ENCODE measurements around the gene DNAH12. TPM values are rescaled to one million over a fixed set of nuclear protein-coding genes. Genes with fewer than 3 reads are reported as not detected.
"Not testable (repeated sequence)": the region's sequence is repeated elsewhere in the genome, so short reads cannot be mapped to it uniquely, and the experiment has no call there.

The DNAH12 gene
- total RNA-seq, 5 donors from 2014 or later (not counting 1 experiment from before 2014, with no cell fraction given): 0.12 to 0.39 (median 0.25) TPM

DNA sequence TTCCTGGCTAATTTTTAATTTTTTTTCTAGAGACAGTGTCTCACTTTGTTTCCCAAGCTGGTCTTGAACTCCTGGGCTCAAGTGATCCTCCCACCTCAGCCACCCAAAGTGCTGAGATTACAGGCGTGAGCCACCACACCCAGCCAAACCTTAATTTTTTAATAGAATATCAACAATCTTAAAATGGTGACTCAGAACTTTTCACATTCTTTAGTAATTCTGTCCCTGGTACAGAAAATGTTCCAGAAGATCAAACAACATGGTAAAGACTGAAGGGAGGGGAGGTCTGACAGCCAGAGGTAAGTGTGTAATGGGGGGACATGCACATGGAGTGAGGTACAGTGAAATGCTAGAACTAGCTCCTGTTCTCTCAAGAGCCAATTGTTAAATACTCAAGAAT, 38.2 kb downstream of the DNAH12 start:
- Histone ChIP-seq H3K4me1 (ENCODE audit: control insufficient read depth in 1 of 2, extremely low read depth in 1 of 2, insufficient read depth in 2 of 2, low read length in 2 of 2) (no peaks in the 10 kb centered on the region), H3K9me3 (no peaks in the 10 kb centered on the region), H3K27me3 (replicated peaks in 1 of 2; ENCODE audit: control insufficient read depth in 2 of 2, extremely low read depth in 1 of 2, insufficient read depth in 2 of 2, low read length in 1 of 2) (peaks cover 0 to 7% of the 10 kb centered on the region in 2 experiments), H3K36me3 (ENCODE audit: control insufficient read depth in 2 of 2, extremely low read depth in 1 of 2, insufficient read depth in 1 of 2, low read length in 1 of 2) (no peaks in the 10 kb centered on the region), H3K4me3 (ENCODE audit: control insufficient read depth in 1 of 2, extremely low read depth in 1 of 2, low read length in 1 of 2) (no peak overlapping the region), H3K27ac (ENCODE audit: low read length) (no peak overlapping the region)
- DNase-seq (no peak), ATAC-seq (replicated peaks in 1 of 4) (no peak)
- Mint-ChIP-seq H3K9me3 (no peaks in the 10 kb centered on the region), H3K27ac (no peak overlapping the region), H3K36me3 (no peaks in the 10 kb centered on the region), H3K4me3 (no peak overlapping the region), H3K4me1 (no peaks in the 10 kb centered on the region), H3K27me3 (peaks cover 1 to 9% of the 10 kb centered on the region in 2 donors)
- no CpG with 5 or more reads among the region's 1 CpG for WGBS (ENCODE audit: insufficient coverage)
- ChIA-PET CTCF (no interaction called here), POLR2A (interaction anchor here in 1 of 2 donors (0.6 kb wide), 1 partner anchor 231 kb away, joined by 11 read pairs; no protein-coding TSS in a partner anchor)

DNA sequence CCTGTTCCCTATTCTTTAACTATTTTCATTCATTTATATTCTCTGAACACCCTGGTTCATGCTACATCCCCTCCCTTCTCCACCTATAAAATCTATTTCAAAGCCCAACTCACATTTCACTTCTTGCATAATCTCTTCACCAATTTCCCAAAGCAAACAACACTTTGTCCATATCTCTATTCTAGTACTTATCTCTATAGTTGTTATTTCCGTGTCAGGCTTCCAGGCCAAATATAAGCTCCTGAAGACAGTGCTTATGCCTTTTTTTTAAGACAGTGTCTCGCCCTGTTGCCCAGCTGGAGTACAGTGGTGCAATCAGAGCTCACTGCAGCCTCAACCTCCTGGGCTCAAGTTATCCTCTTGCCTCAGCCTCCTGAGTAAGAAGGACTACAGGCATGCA, 43.6 kb downstream of the DNAH12 start:
- H3K27ac Mint-ChIP-seq: no peak overlapping the region

DNA sequence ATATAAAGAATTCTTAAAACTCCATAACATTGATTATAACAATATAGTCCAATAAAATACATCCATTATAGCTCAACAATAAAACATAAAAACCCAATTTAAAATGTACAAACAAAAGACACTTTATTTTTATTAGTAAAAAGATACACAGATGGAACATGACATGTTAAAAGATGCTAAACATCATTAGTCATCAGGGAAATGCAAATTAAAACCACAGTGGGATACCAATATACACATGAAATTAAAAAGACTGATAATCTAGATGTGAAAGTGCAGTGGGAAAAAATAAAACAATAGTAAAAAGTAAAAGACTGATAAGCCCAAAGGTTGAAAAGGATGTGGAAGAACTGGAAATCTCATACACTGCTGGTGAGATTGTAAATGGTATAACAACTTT, 46.2 kb downstream of the DNAH12 start:
- Mint-ChIP-seq H3K4me1 (no peaks in the 10 kb centered on the region), H3K36me3 (no peaks in the 10 kb centered on the region), H3K4me3 (no peak overlapping the region), H3K9me3 (no peaks in the 10 kb centered on the region), H3K27ac (no peak overlapping the region), H3K27me3 (no peaks in the 10 kb centered on the region)
- no peak overlapping the region for H3K27ac ChIP-seq (ENCODE audit: low read length)
- ATAC-seq (replicated peaks in 1 of 4): no peak
- H3K27me3 ChIP-seq (replicated peaks in 1 of 2; ENCODE audit: control insufficient read depth in 2 of 2, extremely low read depth in 1 of 2, insufficient read depth in 2 of 2, low read length in 1 of 2): no peaks in the 10 kb centered on the region
- ChIA-PET POLR2A (no interaction called here), CTCF (no interaction called here)
- no peak overlapping the region for H3K4me3 ChIP-seq (ENCODE audit: control insufficient read depth in 1 of 2, extremely low read depth in 1 of 2, low read length in 1 of 2)
- no peaks in the 10 kb centered on the region for H3K9me3 ChIP-seq
- H3K4me1 ChIP-seq (ENCODE audit: control insufficient read depth in 1 of 2, extremely low read depth in 1 of 2, insufficient read depth in 2 of 2, low read length in 2 of 2): no peaks in the 10 kb centered on the region
- H3K36me3 ChIP-seq (ENCODE audit: control insufficient read depth in 2 of 2, extremely low read depth in 1 of 2, insufficient read depth in 1 of 2, low read length in 1 of 2): no peaks in the 10 kb centered on the region
- no peak for DNase-seq

More for the DNA sequence above, 43.6 kb downstream of the DNAH12 start:
- H3K36me3 Mint-ChIP-seq: no peaks in the 10 kb centered on the region
- no peak overlapping the region for H3K27ac ChIP-seq (ENCODE audit: low read length)
- POLR2A ChIA-PET: no interaction called here
- peaks cover 0 to 3% of the 10 kb centered on the region in 2 experiments for H3K27me3 ChIP-seq (replicated peaks in 1 of 2; ENCODE audit: control insufficient read depth in 2 of 2, extremely low read depth in 1 of 2, insufficient read depth in 2 of 2, low read length in 1 of 2)
- no peak overlapping the region for H3K4me3 ChIP-seq (ENCODE audit: control insufficient read depth in 1 of 2, extremely low read depth in 1 of 2, low read length in 1 of 2)
- ATAC-seq (replicated peaks in 1 of 4): no peak
- H3K4me1 Mint-ChIP-seq: no peaks in the 10 kb centered on the region
- no peaks in the 10 kb centered on the region for H3K4me1 ChIP-seq (ENCODE audit: control insufficient read depth in 1 of 2, extremely low read depth in 1 of 2, insufficient read depth in 2 of 2, low read length in 2 of 2)
- H3K27me3 Mint-ChIP-seq: peaks cover 1 to 5% of the 10 kb centered on the region in 2 donors
- CTCF ChIA-PET: no interaction called here
- no peak for DNase-seq
- H3K9me3 ChIP-seq: no peaks in the 10 kb centered on the region
- no peaks in the 10 kb centered on the region for H3K36me3 ChIP-seq (ENCODE audit: control insufficient read depth in 2 of 2, extremely low read depth in 1 of 2, insufficient read depth in 1 of 2, low read length in 1 of 2)
- no peaks in the 10 kb centered on the region for H3K9me3 Mint-ChIP-seq
- 71% methylated on average over 2 of the region's 2 CpGs for WGBS (ENCODE audit: insufficient coverage)
- H3K4me3 Mint-ChIP-seq: no peak overlapping the region

DNA sequence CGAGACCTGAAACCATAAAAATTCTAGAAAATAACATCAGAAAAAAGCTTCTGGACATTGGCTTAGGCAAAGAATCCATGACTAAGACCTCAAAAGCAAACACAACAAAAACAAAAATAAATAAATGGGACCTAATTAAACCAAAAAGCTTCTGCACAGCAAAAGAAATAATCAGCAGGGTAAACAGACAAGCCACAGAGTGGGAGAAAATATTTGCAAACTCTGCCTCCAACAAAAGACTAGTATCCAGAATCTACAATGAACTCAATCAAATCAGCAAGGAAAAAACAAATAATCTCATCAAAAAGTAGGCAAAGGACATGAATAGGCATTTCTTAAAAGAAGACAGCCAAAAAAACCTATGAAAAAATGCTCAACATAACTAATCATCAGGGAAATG, 59.6 kb downstream of the DNAH12 start:
- POLR2A ChIA-PET: no interaction called here
- Histone ChIP-seq H3K27me3 (replicated peaks in 1 of 2; ENCODE audit: control insufficient read depth in 2 of 2, extremely low read depth in 1 of 2, insufficient read depth in 2 of 2, low read length in 1 of 2) (no peaks in the 10 kb centered on the region), H3K4me1 (ENCODE audit: control insufficient read depth in 1 of 2, extremely low read depth in 1 of 2, insufficient read depth in 2 of 2, low read length in 2 of 2) (no peaks in the 10 kb centered on the region), H3K27ac (ENCODE audit: low read length) (no peak overlapping the region), H3K9me3 (no peaks in the 10 kb centered on the region), H3K4me3 (ENCODE audit: control insufficient read depth in 1 of 2, extremely low read depth in 1 of 2, low read length in 1 of 2) (no peak overlapping the region), H3K36me3 (ENCODE audit: control insufficient read depth in 2 of 2, extremely low read depth in 1 of 2, insufficient read depth in 1 of 2, low read length in 1 of 2) (no peaks in the 10 kb centered on the region)
- ATAC-seq (replicated peaks in 1 of 4): no peak
- no peaks in the 10 kb centered on the region for H3K4me1 Mint-ChIP-seq
- DNase-seq: no peak
- H3K9me3 Mint-ChIP-seq: peaks cover 0 to 3% (median 0%) of the 10 kb centered on the region in 3 donors
- no peak overlapping the region for H3K4me3 Mint-ChIP-seq
- no peak overlapping the region for H3K27ac Mint-ChIP-seq
- H3K27me3 Mint-ChIP-seq: no peaks in the 10 kb centered on the region
- no CpG with 5 or more reads among the region's 1 CpG for WGBS (ENCODE audit: insufficient coverage)
- H3K36me3 Mint-ChIP-seq: peaks cover 2% of the 10 kb centered on the region
- CTCF ChIA-PET: no interaction called here

DNA sequence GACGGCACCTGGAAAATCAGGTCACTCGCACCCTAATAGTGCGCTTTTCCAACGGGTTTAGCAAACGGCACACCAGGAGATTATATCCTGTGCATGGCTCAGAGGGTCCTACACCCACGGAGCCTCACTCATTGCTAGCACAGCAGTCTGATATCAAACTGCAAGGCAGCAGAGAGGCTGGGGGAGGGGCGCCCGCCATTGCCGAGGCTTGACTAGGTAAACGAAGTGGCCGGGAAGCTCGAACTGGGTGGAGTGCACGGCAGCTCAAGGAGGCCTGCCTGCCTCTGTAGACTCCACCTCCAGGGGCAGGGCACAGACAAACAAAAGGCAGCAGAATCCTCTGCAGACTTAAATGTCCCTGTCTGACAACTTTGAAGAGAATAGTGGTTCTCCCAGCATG, 67.0 kb downstream of the DNAH12 start:
- H3K27ac Mint-ChIP-seq; H3K27ac ChIP-seq (ENCODE audit: low read length); ATAC-seq (replicated peaks in 1 of 4); H3K27me3 ChIP-seq (replicated peaks in 1 of 2; ENCODE audit: control insufficient read depth in 2 of 2, extremely low read depth in 1 of 2, insufficient read depth in 2 of 2, low read length in 1 of 2); CTCF ChIA-PET; H3K36me3 ChIP-seq (ENCODE audit: control insufficient read depth in 2 of 2, extremely low read depth in 1 of 2, insufficient read depth in 1 of 2, low read length in 1 of 2); H3K9me3 ChIP-seq; H3K36me3 Mint-ChIP-seq; H3K27me3 Mint-ChIP-seq; H3K4me1 Mint-ChIP-seq; H3K4me3 Mint-ChIP-seq; POLR2A ChIA-PET; H3K4me3 ChIP-seq (ENCODE audit: control insufficient read depth in 1 of 2, extremely low read depth in 1 of 2, low read length in 1 of 2); H3K9me3 Mint-ChIP-seq; H3K4me1 ChIP-seq (ENCODE audit: control insufficient read depth in 1 of 2, extremely low read depth in 1 of 2, insufficient read depth in 2 of 2, low read length in 2 of 2); DNase-seq: not testable (repeated sequence)
- 92% methylated on average over 12 of the region's 13 CpGs for WGBS (ENCODE audit: insufficient coverage)

DNA sequence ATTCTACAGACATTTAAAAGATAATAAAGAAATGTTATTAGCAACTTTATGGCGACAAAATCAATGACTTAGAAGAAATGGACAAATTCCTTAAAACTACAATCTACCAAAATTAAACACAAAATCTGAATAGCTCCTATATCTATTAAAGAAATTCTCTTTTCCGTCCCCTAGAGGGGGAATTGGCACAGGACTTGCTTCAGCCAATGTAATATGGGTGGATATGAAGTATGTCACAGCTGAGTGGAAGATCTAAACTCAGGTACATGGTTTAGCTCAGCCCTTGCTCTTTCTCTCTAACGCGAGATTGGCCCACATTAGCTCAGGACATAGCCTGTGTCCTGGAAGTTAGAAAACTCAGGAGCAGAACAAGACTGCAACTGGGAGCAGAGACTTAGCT, 79.3 kb downstream of the DNAH12 start:
- H3K27me3 Mint-ChIP-seq: peaks cover 0 to 2% of the 10 kb centered on the region in 2 donors
- no peaks in the 10 kb centered on the region for H3K36me3 Mint-ChIP-seq
- ATAC-seq (replicated peaks in 1 of 4): no peak
- no peak overlapping the region for H3K27ac Mint-ChIP-seq
- Histone ChIP-seq H3K27ac (ENCODE audit: low read length) (no peak overlapping the region), H3K4me3 (ENCODE audit: control insufficient read depth in 1 of 2, extremely low read depth in 1 of 2, low read length in 1 of 2) (no peak overlapping the region), H3K4me1 (ENCODE audit: control insufficient read depth in 1 of 2, extremely low read depth in 1 of 2, insufficient read depth in 2 of 2, low read length in 2 of 2) (no peaks in the 10 kb centered on the region), H3K9me3 (no peaks in the 10 kb centered on the region), H3K36me3 (ENCODE audit: control insufficient read depth in 2 of 2, extremely low read depth in 1 of 2, insufficient read depth in 1 of 2, low read length in 1 of 2) (no peaks in the 10 kb centered on the region), H3K27me3 (replicated peaks in 1 of 2; ENCODE audit: control insufficient read depth in 2 of 2, extremely low read depth in 1 of 2, insufficient read depth in 2 of 2, low read length in 1 of 2) (no peaks in the 10 kb centered on the region)
- POLR2A ChIA-PET: no interaction called here
- no peaks in the 10 kb centered on the region for H3K9me3 Mint-ChIP-seq
- no peak overlapping the region for H3K4me3 Mint-ChIP-seq
- CTCF ChIA-PET: interaction anchor here in 1 of 2 donors (0.6 kb wide), 1 partner anchor 164 kb away, joined by 7 read pairs; no protein-coding TSS in a partner anchor
- 100% methylated on average over 2 of the region's 4 CpGs for WGBS (ENCODE audit: insufficient coverage)
- DNase-seq: no peak
- peaks cover 0 to 7% (median 0%) of the 10 kb centered on the region in 3 donors for H3K4me1 Mint-ChIP-seq

DNA sequence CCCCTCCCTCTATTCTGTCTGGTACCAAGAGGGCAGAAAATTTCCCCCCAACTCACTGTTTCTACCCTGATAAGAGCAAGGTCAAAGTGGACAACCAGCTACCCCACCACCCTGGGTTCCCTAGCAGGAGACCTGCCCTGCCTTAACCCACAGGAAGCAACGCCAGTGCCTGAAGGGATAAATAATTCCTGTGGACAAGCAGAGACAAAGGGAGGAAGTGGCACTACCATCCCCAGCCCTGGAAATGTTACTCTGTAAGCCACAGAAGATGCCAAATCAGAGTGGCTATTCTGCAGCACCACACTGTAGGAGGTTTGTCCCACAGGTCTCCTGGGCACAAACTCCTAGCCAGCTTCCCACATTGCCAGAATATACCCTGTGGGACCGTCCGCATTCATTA, 80.1 kb downstream of the DNAH12 start:
- H3K9me3 Mint-ChIP-seq: no peaks in the 10 kb centered on the region
- POLR2A ChIA-PET: no interaction called here
- WGBS (ENCODE audit: insufficient coverage): 83% methylated on average over 2 of the region's 3 CpGs
- H3K27me3 ChIP-seq (replicated peaks in 1 of 2; ENCODE audit: control insufficient read depth in 2 of 2, extremely low read depth in 1 of 2, insufficient read depth in 2 of 2, low read length in 1 of 2): no peaks in the 10 kb centered on the region
- no peak overlapping the region for H3K27ac ChIP-seq (ENCODE audit: low read length)
- H3K9me3 ChIP-seq: no peaks in the 10 kb centered on the region
- CTCF ChIA-PET: no interaction called here
- H3K36me3 Mint-ChIP-seq: no peaks in the 10 kb centered on the region
- peaks cover 0 to 7% (median 0%) of the 10 kb centered on the region in 3 donors for H3K4me1 Mint-ChIP-seq
- H3K4me1 ChIP-seq (ENCODE audit: control insufficient read depth in 1 of 2, extremely low read depth in 1 of 2, insufficient read depth in 2 of 2, low read length in 2 of 2): no peaks in the 10 kb centered on the region
- H3K4me3 Mint-ChIP-seq: no peak overlapping the region
- DNase-seq (no peak), ATAC-seq (replicated peaks in 1 of 4) (no peak)
- no peaks in the 10 kb centered on the region for H3K36me3 ChIP-seq (ENCODE audit: control insufficient read depth in 2 of 2, extremely low read depth in 1 of 2, insufficient read depth in 1 of 2, low read length in 1 of 2)
- peaks cover 0 to 2% of the 10 kb centered on the region in 2 donors for H3K27me3 Mint-ChIP-seq
- no peak overlapping the region for H3K4me3 ChIP-seq (ENCODE audit: control insufficient read depth in 1 of 2, extremely low read depth in 1 of 2, low read length in 1 of 2)
- H3K27ac Mint-ChIP-seq: no peak overlapping the region
